ENCODE measurements around the gene CPSF4L.

CPSF4L gene

DNA sequence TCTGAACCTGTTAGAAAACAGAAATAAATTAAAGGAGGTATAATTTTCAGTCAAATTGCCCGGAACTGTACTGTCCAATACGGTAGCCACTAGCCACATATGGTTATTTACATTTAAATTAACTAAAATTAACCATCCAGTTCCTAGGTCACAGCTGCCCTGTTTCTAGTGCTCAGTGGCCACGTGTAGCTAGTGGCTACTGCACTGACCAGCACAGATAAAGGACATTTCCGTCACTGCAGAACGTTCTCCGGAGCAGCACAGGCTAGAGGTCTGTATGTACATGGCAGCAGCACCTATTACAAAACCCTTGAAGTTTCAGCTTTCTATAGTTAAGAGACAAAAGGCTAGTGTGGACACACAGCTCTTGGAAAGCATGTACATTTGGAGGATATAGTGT lies 33.7 kb downstream of the CPSF4L start:
- Histone ChIP-seq H3K9ac (ENCODE audit: insufficient read length) (no peak overlapping the region), H3K9me3 (ENCODE audit: low read depth, low read length) (no peaks in the 10 kb centered on the region), H3K27ac (0 out of 2 replicates have a peak overlapping the region, but pooled peaks have one; percentile 28), H3K4me3 (no peak overlapping the region), H3K36me3 (ENCODE audit: insufficient read depth, low read length) (peaks cover 3% of the 10 kb centered on the region; the same call in 1 of the 2 replicates)
- TF ChIP-seq POLR2AphosphoS5 (IDR thresholded peaks at IDR 0.05; ENCODE audit: borderline replicate concordance, low read depth, low read length) = no peak
- no peak for TF ChIP-seq EZH2 (IDR thresholded peaks at IDR 0.05)
- no peak for TF ChIP-seq FOXP2 (optimal IDR thresholded peaks at IDR 0.05; ENCODE audit: control extremely low read depth, extremely low read length, insufficient read depth)
- no peak for DNase-seq (ENCODE audit: low read depth, low spot score)

DNA sequence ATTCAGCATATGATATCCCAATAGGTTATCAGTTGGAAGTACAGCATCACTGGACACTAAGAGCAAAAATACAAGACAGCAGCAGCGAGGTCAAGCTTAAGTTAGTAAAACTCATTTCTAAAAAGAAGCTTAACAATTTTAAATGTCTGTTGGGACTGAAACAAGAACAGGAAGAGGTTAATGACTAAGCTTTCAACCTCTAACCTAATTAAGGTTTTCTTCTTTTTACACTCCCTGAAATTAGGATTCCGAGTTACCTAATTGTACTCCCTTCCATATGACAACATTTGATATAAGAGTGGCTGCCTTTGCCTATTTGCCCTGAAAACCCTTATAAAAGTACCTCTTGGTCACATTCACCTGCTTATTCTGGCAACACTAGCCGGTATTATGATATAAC lies 34.3 kb downstream of the CPSF4L start:
- TF ChIP-seq FOXP2 (optimal IDR thresholded peaks at IDR 0.05; ENCODE audit: control extremely low read depth, extremely low read length, insufficient read depth) (no peak), POLR2AphosphoS5 (IDR thresholded peaks at IDR 0.05; ENCODE audit: borderline replicate concordance, low read depth, low read length) (no peak), EZH2 (IDR thresholded peaks at IDR 0.05) (no peak)
- DNase-seq (ENCODE audit: low read depth, low spot score) = no peak
- H3K9me3 ChIP-seq (ENCODE audit: low read depth, low read length) = no peaks in the 10 kb centered on the region
- H3K4me3 ChIP-seq = no peak overlapping the region
- H3K9ac ChIP-seq (ENCODE audit: insufficient read length) = peak overlapping the region; percentile 44
- peaks cover 3% of the 10 kb centered on the region; the same call in 1 of the 2 replicates for H3K36me3 ChIP-seq (ENCODE audit: insufficient read depth, low read length)
- peak overlapping the region; percentile 81 for H3K27ac ChIP-seq

DNA sequence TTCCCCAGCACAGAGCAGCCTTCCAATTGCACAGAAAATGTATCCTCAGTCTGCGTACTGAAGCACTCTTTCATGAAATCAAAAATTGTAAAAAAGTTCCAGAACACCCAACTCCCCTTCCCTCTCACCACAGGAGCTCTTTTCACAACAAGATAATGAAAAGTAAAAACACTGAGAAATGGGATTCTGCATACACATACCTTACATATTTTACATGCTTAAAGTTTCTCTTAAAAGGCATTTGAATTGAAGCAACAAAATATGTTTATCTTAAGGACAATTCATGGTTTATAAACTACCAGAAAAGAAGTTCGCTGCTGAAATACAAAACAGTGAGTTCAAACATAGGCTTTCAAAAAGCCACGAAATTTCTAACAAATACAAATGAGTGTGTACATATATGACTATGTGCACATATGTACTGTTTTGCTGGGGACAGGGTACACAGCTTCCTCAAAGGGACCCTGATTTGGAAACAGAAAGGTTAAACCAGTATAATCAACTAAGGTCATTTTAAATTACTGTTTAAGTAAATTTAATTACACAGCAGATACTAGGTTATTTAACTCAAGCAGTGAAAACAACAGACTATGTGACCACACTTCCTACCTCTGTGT lies 35.0 kb downstream of the CPSF4L start:
- Histone ChIP-seq H3K9ac (ENCODE audit: insufficient read length) (peak overlapping the region; percentile 44), H3K27ac (peak overlapping the region; percentile 81), H3K36me3 (ENCODE audit: insufficient read depth, low read length) (peaks cover 3% of the 10 kb centered on the region; the same call in 1 of the 2 replicates), H3K4me3 (peak overlapping the region; percentile 36), H3K9me3 (ENCODE audit: low read depth, low read length) (no peaks in the 10 kb centered on the region)
- no peak for TF ChIP-seq POLR2AphosphoS5 (IDR thresholded peaks at IDR 0.05; ENCODE audit: borderline replicate concordance, low read depth, low read length)
- TF ChIP-seq FOXP2 (optimal IDR thresholded peaks at IDR 0.05; ENCODE audit: control extremely low read depth, extremely low read length, insufficient read depth) = no peak
- TF ChIP-seq EZH2 (IDR thresholded peaks at IDR 0.05) = no peak
- no peak for DNase-seq (ENCODE audit: low read depth, low spot score)

DNA sequence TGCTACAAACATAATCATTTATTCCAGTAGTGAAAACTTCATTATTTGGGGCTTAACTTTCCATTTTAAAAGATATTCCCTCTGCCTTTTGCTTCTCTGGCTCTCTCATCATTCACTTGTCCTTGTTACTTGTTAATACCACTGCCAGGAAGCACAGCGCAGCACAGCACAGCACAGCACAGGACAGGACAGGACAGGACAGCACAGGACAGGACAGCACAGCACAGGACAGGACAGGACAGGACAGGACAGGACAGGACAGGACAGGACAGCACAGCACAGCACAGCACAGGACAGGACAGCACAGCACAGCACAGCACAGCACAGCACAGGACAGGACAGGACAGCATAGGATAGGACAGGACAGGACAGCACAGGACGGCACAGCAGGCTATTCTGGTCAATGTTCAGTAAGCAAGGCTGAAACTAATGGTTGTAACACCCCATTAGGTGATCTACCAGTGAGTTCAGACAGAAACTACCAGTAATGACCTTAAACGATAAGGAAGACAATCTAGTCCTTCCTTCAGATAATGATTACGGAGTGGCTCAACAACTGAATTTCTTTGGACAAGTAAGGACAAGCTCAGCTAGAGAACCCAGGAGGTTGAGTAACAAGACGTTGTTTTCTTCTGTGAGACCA lies 36.9 kb downstream of the CPSF4L start:
- TF ChIP-seq FOXP2 (optimal IDR thresholded peaks at IDR 0.05; ENCODE audit: control extremely low read depth, extremely low read length, insufficient read depth) (no peak), POLR2AphosphoS5 (IDR thresholded peaks at IDR 0.05; ENCODE audit: borderline replicate concordance, low read depth, low read length) (no peak), EZH2 (IDR thresholded peaks at IDR 0.05) (no peak)
- Histone ChIP-seq H3K36me3 (ENCODE audit: insufficient read depth, low read length) (peaks cover 3% of the 10 kb centered on the region; the same call in 1 of the 2 replicates), H3K9ac (ENCODE audit: insufficient read length) (no peak overlapping the region), H3K27ac (no peak overlapping the region), H3K4me3 (no peak overlapping the region), H3K9me3 (ENCODE audit: low read depth, low read length) (no peaks in the 10 kb centered on the region)
- DNase-seq (ENCODE audit: low read depth, low spot score) = no peak

DNA sequence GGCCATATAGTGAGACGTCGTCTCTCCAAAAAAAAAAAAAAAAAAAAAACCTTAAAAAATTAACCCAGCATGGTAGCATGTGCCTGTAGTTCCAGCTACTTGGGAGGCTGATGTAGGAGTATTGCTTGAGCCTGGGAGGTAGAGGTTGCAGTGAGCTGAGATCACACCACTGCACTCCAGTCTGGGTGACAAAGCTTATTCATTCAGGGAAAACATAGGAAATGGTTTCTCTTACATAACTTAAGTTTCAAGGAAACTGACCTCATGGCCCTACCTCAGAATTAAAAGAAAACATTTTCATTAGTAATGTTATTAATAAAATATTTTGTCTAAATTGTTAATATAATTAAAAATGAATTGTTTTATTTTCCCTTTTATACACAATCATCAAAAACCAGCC lies 37.4 kb downstream of the CPSF4L start:
- DNase-seq (ENCODE audit: low read depth, low spot score) = no peak
- no peaks in the 10 kb centered on the region for H3K9me3 ChIP-seq (ENCODE audit: low read depth, low read length)
- TF ChIP-seq EZH2 (IDR thresholded peaks at IDR 0.05) (no peak), POLR2AphosphoS5 (IDR thresholded peaks at IDR 0.05; ENCODE audit: borderline replicate concordance, low read depth, low read length) (no peak), FOXP2 (optimal IDR thresholded peaks at IDR 0.05; ENCODE audit: control extremely low read depth, extremely low read length, insufficient read depth) (no peak)
- H3K27ac ChIP-seq = no peak overlapping the region
- no peak overlapping the region for H3K9ac ChIP-seq (ENCODE audit: insufficient read length)
- no peak overlapping the region for H3K4me3 ChIP-seq
- peaks cover 3% of the 10 kb centered on the region; the same call in 1 of the 2 replicates for H3K36me3 ChIP-seq (ENCODE audit: insufficient read depth, low read length)

DNA sequence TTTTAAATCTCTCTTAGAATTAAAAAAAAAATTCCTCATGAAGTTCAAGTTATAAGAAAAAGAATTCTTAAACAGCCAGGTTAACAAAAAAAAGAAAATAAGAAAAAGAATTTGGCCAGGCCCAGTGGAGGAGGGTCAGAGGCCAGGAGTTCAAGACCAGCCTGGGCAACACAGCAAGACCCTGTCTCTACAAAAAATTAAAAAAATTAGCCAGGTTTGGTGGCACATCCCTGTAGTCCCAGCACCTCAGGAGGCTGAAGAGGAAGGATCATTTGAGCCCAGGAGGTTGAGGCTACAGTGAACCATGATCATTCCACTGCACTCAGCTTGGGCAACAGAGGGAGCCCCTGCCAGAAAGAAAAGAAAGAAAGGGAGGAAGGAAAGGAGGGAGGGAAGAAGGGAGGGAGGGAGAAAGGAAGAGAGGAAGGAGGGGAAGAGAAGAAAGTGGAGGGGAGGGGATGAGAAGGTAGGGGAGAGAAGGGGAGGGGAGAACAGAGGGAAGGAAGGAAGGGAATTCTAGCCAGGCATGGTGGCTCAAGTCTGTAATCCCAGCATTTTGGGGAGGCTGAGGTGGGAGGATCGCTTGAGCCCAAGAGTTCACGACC lies 38.0 kb downstream of the CPSF4L start:
- H3K27ac ChIP-seq = no peak overlapping the region
- H3K36me3 ChIP-seq (ENCODE audit: insufficient read depth, low read length) = peaks cover 3% of the 10 kb centered on the region; the same call in 1 of the 2 replicates
- no peaks in the 10 kb centered on the region for H3K9me3 ChIP-seq (ENCODE audit: low read depth, low read length)
- TF ChIP-seq POLR2AphosphoS5 (IDR thresholded peaks at IDR 0.05; ENCODE audit: borderline replicate concordance, low read depth, low read length) (no peak), EZH2 (IDR thresholded peaks at IDR 0.05) (no peak), FOXP2 (optimal IDR thresholded peaks at IDR 0.05; ENCODE audit: control extremely low read depth, extremely low read length, insufficient read depth) (no peak)
- H3K9ac ChIP-seq (ENCODE audit: insufficient read length) = no peak overlapping the region
- H3K4me3 ChIP-seq = no peak overlapping the region
- DNase-seq (ENCODE audit: low read depth, low spot score) = no peak

DNA sequence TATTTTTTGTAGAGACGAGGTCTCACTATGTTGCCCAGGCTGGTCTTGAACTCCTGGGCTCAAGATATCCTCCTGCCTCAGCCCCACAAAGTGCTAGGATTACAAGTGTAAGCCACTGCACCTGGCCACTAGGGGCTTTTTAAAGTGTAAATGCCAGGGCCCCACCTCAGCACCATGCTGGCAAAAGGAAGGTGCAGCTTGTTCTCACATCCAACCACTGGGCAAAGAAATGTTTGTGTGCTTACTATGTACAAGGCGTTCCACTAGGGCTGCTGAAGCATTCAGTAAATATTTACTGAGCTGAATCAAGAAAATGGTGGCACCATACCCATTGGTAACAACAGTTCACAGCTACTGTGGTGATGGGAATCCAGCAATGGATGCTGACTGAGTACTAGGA lies 46.2 kb downstream of the CPSF4L start:
- Histone ChIP-seq H3K9me3 (ENCODE audit: low read depth, low read length) (no peaks in the 10 kb centered on the region), H3K27ac (no peak overlapping the region), H3K4me3 (no peak overlapping the region), H3K9ac (ENCODE audit: insufficient read length) (no peak overlapping the region), H3K36me3 (ENCODE audit: insufficient read depth, low read length) (peaks cover 9% of the 10 kb centered on the region)
- TF ChIP-seq POLR2AphosphoS5 (IDR thresholded peaks at IDR 0.05; ENCODE audit: borderline replicate concordance, low read depth, low read length) (no peak), FOXP2 (optimal IDR thresholded peaks at IDR 0.05; ENCODE audit: control extremely low read depth, extremely low read length, insufficient read depth) (no peak), EZH2 (IDR thresholded peaks at IDR 0.05) (no peak)
- DNase-seq (ENCODE audit: low read depth, low spot score) = no peak

DNA sequence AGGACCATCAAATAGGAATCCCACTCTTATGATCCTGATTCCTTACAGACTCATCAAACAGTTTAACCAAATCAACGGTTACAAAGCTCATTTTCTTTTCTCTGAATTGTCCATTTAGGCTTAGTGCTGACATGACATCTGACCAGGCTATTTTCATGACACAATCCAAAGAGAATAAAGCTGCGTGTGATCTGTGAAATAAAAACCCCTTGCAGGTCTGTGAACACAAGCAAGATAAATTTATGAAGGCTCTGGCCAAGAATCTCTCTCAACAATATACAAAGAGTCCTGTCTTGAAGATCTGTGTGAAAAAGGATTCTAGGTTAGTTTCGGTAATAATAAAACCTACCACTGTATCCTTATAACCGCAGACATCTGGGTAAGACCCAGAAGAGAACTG lies 46.8 kb downstream of the CPSF4L start:
- H3K27ac ChIP-seq = no peak overlapping the region
- H3K9me3 ChIP-seq (ENCODE audit: low read depth, low read length) = no peaks in the 10 kb centered on the region
- no peak for DNase-seq (ENCODE audit: low read depth, low spot score)
- TF ChIP-seq POLR2AphosphoS5 (IDR thresholded peaks at IDR 0.05; ENCODE audit: borderline replicate concordance, low read depth, low read length) (no peak), FOXP2 (optimal IDR thresholded peaks at IDR 0.05; ENCODE audit: control extremely low read depth, extremely low read length, insufficient read depth) (no peak)
- H3K4me3 ChIP-seq = no peak overlapping the region
- H3K36me3 ChIP-seq (ENCODE audit: insufficient read depth, low read length) = peaks cover 13% of the 10 kb centered on the region
- H3K9ac ChIP-seq (ENCODE audit: insufficient read length) = no peak overlapping the region

Data from SK-N-MC (cell line).